Parathyroid adenoma (tissue), 2 donors: ENCODE data around the gene KRT39.

Experiments
- H2AFZ ChIP-seq: fragments of 300-600 bp; sonication (generic); one replicate; pipeline ENCODE4 v1.7.0; 2017; ENCODE audit warnings: antibody characterized with exemption, mild to moderate bottlenecking
- H3K27ac ChIP-seq: fragments of 300-600 bp; sonication (generic); one replicate; pipeline ENCODE4 v1.7.0; 2017
- H3K27me3 ChIP-seq: fragments of 300-600 bp; sonication (generic); one replicate; pipeline ENCODE4 v1.7.0; 2017; ENCODE audit warnings: low read length; ENCODE audit not compliant: control insufficient read depth, insufficient read depth
- H3K36me3 ChIP-seq: fragments of 300-600 bp; sonication (generic); one replicate; pipeline ENCODE4 v1.7.0; 2017; ENCODE audit warnings: low read length; ENCODE audit not compliant: control insufficient read depth, insufficient read depth
- H3K4me1 ChIP-seq: fragments of 300-600 bp; sonication (generic); one replicate; pipeline ENCODE4 v1.7.0; 2017; ENCODE audit warnings: control low read depth
- H3K4me2 ChIP-seq: fragments of 300-600 bp; sonication (generic); one replicate; pipeline ENCODE4 v1.7.0; 2017; ENCODE audit warnings: low read length
- H3K4me3 ChIP-seq: fragments of 300-600 bp; sonication (generic); one replicate; pipeline ENCODE4 v1.7.0; 2017; ENCODE audit warnings: low read depth, low read length
- H3K79me2 ChIP-seq: fragments of 300-600 bp; sonication (generic); one replicate; pipeline ENCODE4 v1.7.0; 2017; ENCODE audit warnings: control low read depth
- H3K9ac ChIP-seq: fragments of 300-600 bp; sonication (generic); one replicate; pipeline ENCODE4 v1.7.0; 2017; ENCODE audit warnings: mild to moderate bottlenecking
- H3K9me3 ChIP-seq: fragments of 300-600 bp; sonication (generic); one replicate; pipeline ENCODE4 v1.7.0; 2017; ENCODE audit warnings: low read length; ENCODE audit not compliant: control insufficient read depth
- CTCF ChIP-seq: fragments of 300-600 bp; sonication (generic); IDR thresholded peaks from one replicate; pipeline ENCODE4 v1.7.0; 2017; ENCODE audit warnings: antibody characterized with exemption, mild to moderate bottlenecking
- donor health status: primary hyperparathyroidism.

KRT39 gene

GRCh38 chr17:40915721-40916256 is 51.0 kb downstream of the KRT39 start:
- no peak overlapping the region for H3K27ac ChIP-seq
- H3K4me2 ChIP-seq = no peak overlapping the region
- no peaks in the 10 kb centered on the region for H3K36me3 ChIP-seq
- H2AFZ ChIP-seq = no peak overlapping the region
- H3K9me3 ChIP-seq = no peaks in the 10 kb centered on the region
- H3K4me1 ChIP-seq = peaks cover 4% of the 10 kb centered on the region
- H3K27me3 ChIP-seq = no peaks in the 10 kb centered on the region
- H3K4me3 ChIP-seq = no peak overlapping the region
- TF ChIP-seq CTCF = no peak
- H3K79me2 ChIP-seq = no peaks in the 10 kb centered on the region
- no peak overlapping the region for H3K9ac ChIP-seq

- H3K9me3 ChIP-seq = no peaks in the 10 kb centered on the region
- no peaks in the 10 kb centered on the region for H3K36me3 ChIP-seq
- no peak overlapping the region for H3K9ac ChIP-seq
- no peak overlapping the region for H2AFZ ChIP-seq
- no peak for TF ChIP-seq CTCF
- no peak overlapping the region for H3K27ac ChIP-seq
- no peaks in the 10 kb centered on the region for H3K27me3 ChIP-seq
- H3K79me2 ChIP-seq = no peaks in the 10 kb centered on the region
- no peak overlapping the region for H3K4me3 ChIP-seq
- peaks cover 6% of the 10 kb centered on the region for H3K4me1 ChIP-seq
- H3K4me2 ChIP-seq = no peak overlapping the region
Measured at GRCh38 chr17:40915199-40915661, 51.5 kb downstream of the KRT39 start.

GRCh38 chr17:40914075-40914855 is 52.5 kb downstream of the KRT39 start:
- no peak overlapping the region for H3K4me3 ChIP-seq
- H3K4me1 ChIP-seq = peaks cover 11% of the 10 kb centered on the region
- no peak for TF ChIP-seq CTCF

DNA sequence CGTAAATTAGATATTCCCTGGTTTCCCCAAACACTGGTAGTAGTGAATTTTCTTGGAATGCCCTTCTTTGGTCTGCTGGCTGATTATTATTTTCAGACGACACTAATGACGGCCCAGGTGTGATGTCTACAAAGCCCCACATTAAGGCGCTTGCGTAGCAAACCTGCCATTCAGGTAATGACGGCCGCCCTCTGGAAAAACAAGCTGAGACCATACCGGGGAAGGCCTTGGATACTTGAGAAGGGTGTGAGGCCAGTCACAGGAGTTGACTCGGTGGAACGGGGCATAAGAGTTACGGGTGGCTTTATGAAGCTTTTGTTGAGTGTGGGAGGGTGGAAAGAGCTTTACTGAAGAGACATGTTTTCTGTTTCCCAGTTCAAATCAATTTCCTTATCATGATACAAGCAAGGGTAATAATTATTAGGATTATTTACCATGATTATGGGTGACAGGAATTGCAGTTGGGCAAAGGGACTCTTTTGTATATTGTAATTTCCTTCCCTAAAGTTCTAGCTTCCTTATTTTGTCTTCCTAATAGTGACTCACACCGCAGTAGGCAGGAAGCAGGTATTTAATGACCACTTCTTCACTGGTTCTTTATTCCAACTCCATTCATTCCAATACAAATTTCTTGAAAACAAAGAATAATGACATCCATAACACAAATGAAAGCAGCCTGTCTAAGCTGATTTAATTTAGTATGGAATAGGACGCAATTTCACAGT is 54.1 kb downstream of the KRT39 start:
- no peak for TF ChIP-seq CTCF
- H3K9me3 ChIP-seq = no peaks in the 10 kb centered on the region
- H3K9ac ChIP-seq = no peak overlapping the region
- peaks cover 11% of the 10 kb centered on the region for H3K4me1 ChIP-seq
- no peak overlapping the region for H3K4me3 ChIP-seq
- no peak overlapping the region for H3K27ac ChIP-seq
- no peaks in the 10 kb centered on the region for H3K79me2 ChIP-seq
- no peaks in the 10 kb centered on the region for H3K36me3 ChIP-seq
- H3K27me3 ChIP-seq = no peaks in the 10 kb centered on the region
- no peak overlapping the region for H2AFZ ChIP-seq
- no peak overlapping the region for H3K4me2 ChIP-seq

More at GRCh38 chr17:40914075-40914855, 52.5 kb downstream of the KRT39 start:
- Histone ChIP-seq H3K79me2 (no peaks in the 10 kb centered on the region), H3K36me3 (no peaks in the 10 kb centered on the region), H3K27me3 (no peaks in the 10 kb centered on the region), H3K4me2 (no peak overlapping the region), H3K9me3 (no peaks in the 10 kb centered on the region), H2AFZ (no peak overlapping the region), H3K9ac (no peak overlapping the region), H3K27ac (no peak overlapping the region)
